HEK293 (cell line): Measurements from ENCODE around the gene ANKH.

Experiments
- CTCF ChIA-PET: fragments of 350-600 bp; formaldehyde crosslinking; extraction: SDS; loops from one replicate; lab custom pipeline; 2021; ENCODE audit warnings: antibody characterized with exemption; lab: Yijun Ruan, JAX
- POLR2A ChIA-PET: fragments of 300-600 bp; formaldehyde crosslinking; extraction: SDS; loops from one replicate; lab custom pipeline; 2020; ENCODE audit warnings: antibody characterized with exemption, inconsistent platforms; lab: Yijun Ruan, JAX
- H3K27ac ChIP-seq: fragments of 200-500 bp; sonication (Bioruptor generic); 2 replicates; pipeline ENCODE4 v1.5.1; 2014; ENCODE audit warnings: low read depth, low read length, control low read depth, inconsistent platforms; ENCODE audit errors: extremely low read depth
- H3K36me3 ChIP-seq, 2 experiments: fragments of 200-500 bp in 1 of 2; sonication (Bioruptor generic) in 1 of 2; 1 replicate in 1 of 2; 2 replicates in 1 of 2; pipeline ENCODE4 v1.5.1; 2014 to 2017; ENCODE audit warnings: inconsistent platforms in 2 of 2, low read length in 2 of 2; ENCODE audit not compliant: control insufficient read depth in 2 of 2, insufficient read depth in 1 of 2
- H3K4me1 ChIP-seq: fragments of 200-500 bp; sonication (Bioruptor generic); 2 replicates; pipeline ENCODE4 v1.5.1; 2014; ENCODE audit warnings: mild to moderate bottlenecking, low read length, inconsistent platforms; ENCODE audit not compliant: control insufficient read depth, insufficient read depth
- H3K4me3 ChIP-seq: 2 replicates; pipeline ENCODE4 v1.5.1; 2011; ENCODE audit warnings: low read depth, mild to moderate bottlenecking, control low read depth, low read length, moderate library complexity
- H3K9me3 ChIP-seq: fragments of 200-500 bp; sonication (Bioruptor generic); 2 replicates; pipeline ENCODE4 v1.5.1; 2014; ENCODE audit warnings: low read depth, low read length, inconsistent platforms; ENCODE audit not compliant: control insufficient read depth, insufficient read depth
- AEBP2 ChIP-seq: fragments of 450-650 bp; formaldehyde crosslinking; IDR thresholded peaks from 2 replicates; pipeline ENCODE4 v1.5.1; 2016; ENCODE audit warnings: missing biosample characterization, missing genetic modification characterization, borderline replicate concordance
- KLF10 ChIP-seq: fragments of 450-650 bp; IDR thresholded peaks from 2 replicates; pipeline ENCODE4 v1.5.1; 2018; ENCODE audit warnings: missing biosample characterization, mild to moderate bottlenecking, missing genetic modification characterization
- MZF1 ChIP-seq: fragments of 450-650 bp; formaldehyde crosslinking; IDR thresholded peaks from 2 replicates; pipeline ENCODE4 v1.5.1; 2017; ENCODE audit warnings: missing biosample characterization, missing genetic modification characterization, borderline replicate concordance
- REST ChIP-seq: fragments of 450-650 bp; formaldehyde crosslinking; IDR thresholded peaks from 2 replicates; pipeline ENCODE4 v1.5.1; 2016; ENCODE audit warnings: missing biosample characterization, missing genetic modification characterization
- SCRT1 ChIP-seq: fragments of 450-650 bp; formaldehyde crosslinking; IDR thresholded peaks from 2 replicates; pipeline ENCODE4 v1.5.1; 2016; ENCODE audit warnings: missing biosample characterization, missing genetic modification characterization, borderline replicate concordance
- TRIM28 ChIP-seq: IDR thresholded peaks from 2 replicates; pipeline ENCODE4 v1.6.1; 2011; ENCODE audit warnings: low read length, control low read depth, borderline replicate concordance
- ZBTB1 ChIP-seq: fragments of 450-650 bp; formaldehyde crosslinking; IDR thresholded peaks from 2 replicates; pipeline ENCODE4 v1.5.1; 2016; ENCODE audit warnings: missing biosample characterization, missing genetic modification characterization
- ZBTB8A ChIP-seq: fragments of 450-650 bp; formaldehyde crosslinking; IDR thresholded peaks from 2 replicates; pipeline ENCODE4 v1.5.1; 2016; ENCODE audit warnings: missing biosample characterization, missing genetic modification characterization
- ZNF248 ChIP-seq: fragments of 450-650 bp; formaldehyde crosslinking; IDR thresholded peaks from 2 replicates; pipeline ENCODE4 v1.5.1; 2017; ENCODE audit warnings: missing biosample characterization, missing genetic modification characterization
- ZNF280D ChIP-seq: fragments of 450-650 bp; formaldehyde crosslinking; IDR thresholded peaks from 2 replicates; pipeline ENCODE4 v1.5.1; 2016; ENCODE audit warnings: missing biosample characterization, missing genetic modification characterization
- ZNF37A ChIP-seq: fragments of 450-650 bp; IDR thresholded peaks from 2 replicates; pipeline ENCODE4 v1.5.1; 2018; ENCODE audit warnings: missing biosample characterization, missing genetic modification characterization
- ZNF777 ChIP-seq: fragments of 450-650 bp; formaldehyde crosslinking; IDR thresholded peaks from 2 replicates; pipeline ENCODE4 v1.5.1; 2017; ENCODE audit warnings: missing biosample characterization, missing genetic modification characterization, borderline replicate concordance
- TF ChIP-seq, protein P1 (sequence below): fragments of 450-650 bp; formaldehyde crosslinking; IDR thresholded peaks from 2 replicates; pipeline ENCODE4 v1.5.1; 2016; ENCODE audit warnings: missing biosample characterization, missing genetic modification characterization
- TF ChIP-seq, protein P2 (sequence below): fragments of 450-650 bp; formaldehyde crosslinking; IDR thresholded peaks from 2 replicates; pipeline ENCODE4 v1.5.1; 2016; ENCODE audit warnings: missing biosample characterization, missing genetic modification characterization

ANKH gene

DNA sequence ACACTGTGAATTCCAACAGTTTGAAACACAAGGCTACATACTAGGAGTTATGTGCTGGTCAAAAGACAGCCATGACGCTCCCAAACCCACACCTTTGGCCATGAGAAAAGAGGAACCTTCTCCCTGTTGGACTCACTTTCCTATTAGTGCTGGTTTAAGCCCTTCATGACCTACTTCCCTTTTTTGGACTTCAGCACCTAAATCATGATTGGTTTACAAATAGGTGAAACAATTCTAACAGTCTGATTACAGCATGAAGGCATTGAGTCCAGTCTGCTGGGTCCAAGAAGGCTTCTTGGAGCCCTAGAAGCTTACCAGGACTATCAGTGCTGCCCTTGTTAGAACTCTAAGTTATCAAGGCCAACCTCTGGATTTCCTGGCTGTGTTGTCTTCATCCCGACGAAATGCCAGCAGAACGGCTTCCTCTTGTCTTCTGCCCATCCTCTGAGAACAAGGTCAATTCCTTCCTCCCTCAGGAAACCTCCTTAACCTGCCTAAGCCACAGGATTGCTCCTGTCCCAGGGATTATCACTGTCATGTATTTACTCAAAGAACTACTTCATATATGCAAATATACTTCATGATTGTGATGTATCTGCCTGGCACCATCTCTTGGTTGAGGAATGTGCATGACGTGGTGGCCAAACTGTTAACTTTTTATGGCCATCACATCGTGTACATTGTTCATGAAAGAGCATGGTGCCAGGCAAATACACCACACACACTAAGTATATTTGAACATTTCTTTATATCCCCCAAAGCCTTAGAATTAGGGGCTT lies 83.6 kb downstream of the ANKH start:
- H3K9me3 ChIP-seq: peaks cover 2% of the 10 kb centered on the region; the same call in 1 of the 2 replicates
- ChIA-PET POLR2A (no interaction called here), CTCF (no interaction called here)
- TF ChIP-seq, protein P1, sequence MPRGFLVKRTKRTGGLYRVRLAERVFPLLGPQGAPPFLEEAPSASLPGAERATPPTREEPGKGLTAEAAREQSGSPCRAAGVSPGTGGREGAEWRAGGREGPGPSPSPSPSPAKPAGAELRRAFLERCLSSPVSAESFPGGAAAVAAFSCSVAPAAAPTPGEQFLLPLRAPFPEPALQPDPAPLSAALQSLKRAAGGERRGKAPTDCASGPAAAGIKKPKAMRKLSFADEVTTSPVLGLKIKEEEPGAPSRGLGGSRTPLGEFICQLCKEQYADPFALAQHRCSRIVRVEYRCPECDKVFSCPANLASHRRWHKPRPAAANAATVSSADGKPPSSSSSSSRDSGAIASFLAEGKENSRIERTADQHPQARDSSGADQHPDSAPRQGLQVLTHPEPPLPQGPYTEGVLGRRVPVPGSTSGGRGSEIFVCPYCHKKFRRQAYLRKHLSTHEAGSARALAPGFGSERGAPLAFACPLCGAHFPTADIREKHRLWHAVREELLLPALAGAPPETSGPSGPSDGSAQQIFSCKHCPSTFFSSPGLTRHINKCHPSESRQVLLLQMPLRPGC (tag by site-specific recombination): no peak
- TF ChIP-seq AEBP2 (tag by site-specific recombination): no peak
- TF ChIP-seq SCRT1 (tag by site-specific recombination): no peak
- TF ChIP-seq ZNF248: no peak
- TF ChIP-seq, protein P2, sequence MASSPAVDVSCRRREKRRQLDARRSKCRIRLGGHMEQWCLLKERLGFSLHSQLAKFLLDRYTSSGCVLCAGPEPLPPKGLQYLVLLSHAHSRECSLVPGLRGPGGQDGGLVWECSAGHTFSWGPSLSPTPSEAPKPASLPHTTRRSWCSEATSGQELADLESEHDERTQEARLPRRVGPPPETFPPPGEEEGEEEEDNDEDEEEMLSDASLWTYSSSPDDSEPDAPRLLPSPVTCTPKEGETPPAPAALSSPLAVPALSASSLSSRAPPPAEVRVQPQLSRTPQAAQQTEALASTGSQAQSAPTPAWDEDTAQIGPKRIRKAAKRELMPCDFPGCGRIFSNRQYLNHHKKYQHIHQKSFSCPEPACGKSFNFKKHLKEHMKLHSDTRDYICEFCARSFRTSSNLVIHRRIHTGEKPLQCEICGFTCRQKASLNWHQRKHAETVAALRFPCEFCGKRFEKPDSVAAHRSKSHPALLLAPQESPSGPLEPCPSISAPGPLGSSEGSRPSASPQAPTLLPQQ (tag by site-specific recombination): no peak
- TF ChIP-seq ZBTB8A (tag by site-specific recombination): no peak
- TF ChIP-seq ZNF777 (tag by site-specific recombination): no peak
- no peak for TF ChIP-seq ZNF280D (tag by site-specific recombination)
- TF ChIP-seq ZBTB1 (tag by site-specific recombination): no peak
- no peak for TF ChIP-seq MZF1 (tag by site-specific recombination)
- no peak for TF ChIP-seq REST (tag by site-specific recombination)
- no peak for TF ChIP-seq TRIM28
- no peak for TF ChIP-seq KLF10 (tag by site-specific recombination)
- no peak for TF ChIP-seq ZNF37A (tag by site-specific recombination)
- H3K36me3 ChIP-seq: no peaks in the 10 kb centered on the region
- no peak overlapping the region for H3K27ac ChIP-seq
- no peak overlapping the region for H3K4me3 ChIP-seq
- H3K4me1 ChIP-seq: no peaks in the 10 kb centered on the region
